ENCODE data around the gene FAM216B. TPM values are rescaled to one million over a fixed set of nuclear protein-coding genes. Genes with fewer than 3 reads are reported as not detected.

FAM216B gene
- total and polyA plus RNA-seq, 2 of the 13 experiments (the other 11 are each of a cell fraction or from before 2014, with no cell fraction given): not detected

GRCh38 chr13:42800109-42800643 lies 18.8 kb downstream of the FAM216B start:
- intact Hi-C loops (cut with micrococcal nuclease; ENCODE audit: unreplicated experiment) (no loop called here), in situ Hi-C loops (cut with HindIII; ENCODE audit: extremely low pct_ligation_motif_present, low pct_unique_long_range_greater_than_20kb) (no loop called here)
- ChIA-PET CTCF (ENCODE audit: low intra/inter-chr PET ratio, low total read pairs) (no interaction called here), POLR2A (no interaction called here)
- H3K36me3 ChIP-seq (replicated peaks in 1 of 2; ENCODE audit: control insufficient read depth in 1 of 2, insufficient read depth in 2 of 2, low read length in 2 of 2): no peaks in the 10 kb centered on the region
- H3K27ac ChIP-seq (ENCODE audit: extremely low read length, insufficient read depth, low read length): no peak overlapping the region
- no peaks in the 10 kb centered on the region; the same call in 1 of the 2 replicates for H4K20me1 ChIP-seq (ENCODE audit: insufficient read depth, low read length)
- H3K27me3 ChIP-seq (ENCODE audit: control insufficient read depth in 1 of 2, insufficient read depth in 2 of 2, low read length in 2 of 2): peaks cover 0 to 3% of the 10 kb centered on the region in 2 experiments; a peak in 3 of 5 replicates
- no peak for TF ChIP-seq ZNF329 (CRISPR knock-in tag; IDR thresholded peaks at IDR 0.05; ENCODE audit: low read depth)
- no peak for TF ChIP-seq RFX5 (IDR thresholded peaks at IDR 0.05; ENCODE audit: low read depth, low read length)
- TF ChIP-seq ZNF318 (CRISPR knock-in tag; IDR thresholded peaks at IDR 0.05): no peak
- TF ChIP-seq ZNF768 (CRISPR knock-in tag; IDR thresholded peaks at IDR 0.05): no peak
- TF ChIP-seq ZNF431 (CRISPR knock-in tag; IDR thresholded peaks at IDR 0.05; ENCODE audit: borderline replicate concordance, low read depth): no peak
- no peak for TF ChIP-seq ZNF780A (CRISPR knock-in tag; IDR thresholded peaks at IDR 0.05)
- DNase-seq (ENCODE audit: low spot score): no peak
- no peak overlapping the region for H3K4me3 ChIP-seq (replicated peaks in 1 of 3; ENCODE audit: insufficient read depth in 1 of 3, low read depth in 2 of 3, low read length in 3 of 3)
- H2AFZ ChIP-seq (ENCODE audit: low read length): no peak overlapping the region
- H3K4me2 ChIP-seq (ENCODE audit: low read depth, low read length): no peak overlapping the region
- no peak overlapping the region for H3K9ac ChIP-seq (ENCODE audit: insufficient read depth, low read depth, low read length)
- H3K79me2 ChIP-seq (ENCODE audit: insufficient read depth, low read length): no peaks in the 10 kb centered on the region
- ATAC-seq: no peak
- no peaks in the 10 kb centered on the region for H3K4me1 ChIP-seq (ENCODE audit: insufficient read depth, low read length)
- no peak for FAIRE-seq
- under 1% methylated on average over 5 of the region's 5 CpGs for WGBS (ENCODE audit: low lambda C conversion rate)
- no TSS peak for BruUV-seq (replicated peaks)
- H3K9me3 ChIP-seq (ENCODE audit: low read length): no peaks in the 10 kb centered on the region

All from HepG2 (cell line).